OCI-LY7 (cell line): ENCODE results near the gene DHFR2.

Experiments
- EZH2phosphoT487 ChIP-seq: fragments of 200-600 bp; sonication (generic); IDR thresholded peaks from 2 replicates; pipeline ENCODE4 v1.6.1; 2018; ENCODE audit warnings: low read depth, borderline replicate concordance, mild to moderate bottlenecking, mixed run types, antibody characterized with exemption, low read length, moderate library complexity, mixed read lengths
- TF ChIP-seq, protein P1 (sequence below): fragments of 200-600 bp; sonication (generic); conservative IDR thresholded peaks from 2 replicates; pipeline ENCODE4 v1.5.1; 2014; ENCODE audit warnings: mild to moderate bottlenecking, antibody characterized with exemption, low read length, moderate library complexity, mixed read lengths

DNA sequence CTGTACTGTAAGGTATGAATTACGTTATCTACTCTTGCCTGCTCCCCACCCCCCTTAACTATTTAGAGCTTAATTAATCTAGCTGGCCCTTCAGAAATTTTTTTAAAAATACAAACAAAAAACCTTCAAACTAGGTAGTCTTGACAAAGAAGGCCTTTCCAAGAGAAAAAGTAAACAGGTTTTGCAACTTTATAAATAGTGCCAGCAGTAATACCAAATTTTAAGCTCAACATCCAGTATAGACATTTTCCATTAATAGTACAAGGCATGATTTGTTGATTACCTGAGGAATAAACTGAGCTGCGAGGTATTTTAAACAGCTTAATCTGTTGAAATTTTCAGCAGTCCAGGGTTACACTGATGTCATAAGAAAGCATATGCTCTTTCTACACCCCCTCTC lies 54.5 kb downstream of the DHFR2 start:
- TF ChIP-seq, protein P1, sequence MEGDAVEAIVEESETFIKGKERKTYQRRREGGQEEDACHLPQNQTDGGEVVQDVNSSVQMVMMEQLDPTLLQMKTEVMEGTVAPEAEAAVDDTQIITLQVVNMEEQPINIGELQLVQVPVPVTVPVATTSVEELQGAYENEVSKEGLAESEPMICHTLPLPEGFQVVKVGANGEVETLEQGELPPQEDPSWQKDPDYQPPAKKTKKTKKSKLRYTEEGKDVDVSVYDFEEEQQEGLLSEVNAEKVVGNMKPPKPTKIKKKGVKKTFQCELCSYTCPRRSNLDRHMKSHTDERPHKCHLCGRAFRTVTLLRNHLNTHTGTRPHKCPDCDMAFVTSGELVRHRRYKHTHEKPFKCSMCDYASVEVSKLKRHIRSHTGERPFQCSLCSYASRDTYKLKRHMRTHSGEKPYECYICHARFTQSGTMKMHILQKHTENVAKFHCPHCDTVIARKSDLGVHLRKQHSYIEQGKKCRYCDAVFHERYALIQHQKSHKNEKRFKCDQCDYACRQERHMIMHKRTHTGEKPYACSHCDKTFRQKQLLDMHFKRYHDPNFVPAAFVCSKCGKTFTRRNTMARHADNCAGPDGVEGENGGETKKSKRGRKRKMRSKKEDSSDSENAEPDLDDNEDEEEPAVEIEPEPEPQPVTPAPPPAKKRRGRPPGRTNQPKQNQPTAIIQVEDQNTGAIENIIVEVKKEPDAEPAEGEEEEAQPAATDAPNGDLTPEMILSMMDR, result no peak
- no peak for TF ChIP-seq EZH2phosphoT487
